B cell (primary cell): ENCODE results near the gene ZBTB16. TPM values are rescaled to one million over a fixed set of nuclear protein-coding genes. Genes with fewer than 3 reads are reported as not detected.
A peak's percentile ranks its signal among the peaks of the same experiment; 100 is the strongest.

ENCODE experiments used
- ATAC-seq: fragments of 200-7000 bp; cut with Tn5 transposase; one replicate; pipeline ENCODE4 v1.10.0; 2021; ENCODE audit warnings: low read depth, mild to moderate bottlenecking, moderate number of reproducible peaks, moderate library complexity
- CTCF ChIA-PET: fragments of 350-600 bp; sonication (Branson Sonifier 250); formaldehyde crosslinking; loops from one replicate; lab custom pipeline; 2021; ENCODE audit warnings: antibody characterized with exemption, inconsistent platforms; lab: Charles Lee
- POLR2A ChIA-PET: fragments of 350-600 bp; sonication (Branson Sonifier 250); formaldehyde crosslinking; loops from one replicate; lab custom pipeline; 2021; ENCODE audit warnings: antibody characterized with exemption; lab: Charles Lee
- DNase-seq: peaks from one replicate; pipeline ENCODE4 v3.0.0; 2013
- H2AFZ ChIP-seq: 2 replicates; pipeline ENCODE4 v1.6.1; 2012; ENCODE audit warnings: mild to moderate bottlenecking, low read depth, low read length; ENCODE audit not compliant: insufficient read depth, poor library complexity, severe bottlenecking
- H3K27ac ChIP-seq, 2 donors: 1 replicate in 1 of 2; 2 replicates in 1 of 2; pipeline ENCODE4 v1.5.1; 2012 to 2013; ENCODE audit warnings: low read length in 2 of 2, mild to moderate bottlenecking in 2 of 2, moderate library complexity in 1 of 2
- H3K27me3 ChIP-seq, 4 experiments: fragments of 200-600 bp in 1 of 4; sonication (generic) in 1 of 4; replicated peaks in 1 of 4; 1 replicate in 2 of 4; 2 replicates in 2 of 4; pipeline versions ENCODE4 v1.6.1 to v1.7.0; 2013 to 2016; ENCODE audit warnings: low read length in 3 of 4, mild to moderate bottlenecking in 2 of 4, mixed read lengths in 1 of 4, moderate library complexity in 1 of 4; ENCODE audit not compliant: insufficient read depth in 4 of 4, control insufficient read depth in 3 of 4; ENCODE audit errors: control extremely low read depth in 1 of 4
- H3K36me3 ChIP-seq, 2 experiments: replicated peaks in 1 of 2; 1 replicate in 1 of 2; 2 replicates in 1 of 2; pipeline versions ENCODE4 v1.6.1 to v1.7.1; 2013; ENCODE audit warnings: low read length in 1 of 2; ENCODE audit not compliant: insufficient read depth in 2 of 2, control insufficient read depth in 1 of 2; ENCODE audit errors: control extremely low read depth in 1 of 2, extremely low read depth in 1 of 2
- H3K4me1 ChIP-seq, 2 donors: fragments of 200-600 bp in 1 of 2; sonication (generic) in 1 of 2; 1 replicate in 1 of 2; 2 replicates in 1 of 2; pipeline versions ENCODE4 v1.5.1 to v1.6.1; 2013 to 2017; ENCODE audit warnings: low read length in 2 of 2; ENCODE audit not compliant: control insufficient read depth in 2 of 2, insufficient read depth in 2 of 2
- H3K4me2 ChIP-seq: replicated peaks from 2 replicates; pipeline ENCODE3; 2012; ENCODE audit warnings: mild to moderate bottlenecking, low read depth, low read length; ENCODE audit not compliant: poor library complexity, severe bottlenecking
- H3K4me3 ChIP-seq, 5 experiments: fragments of 200-600 bp in 1 of 5; sonication (generic) in 1 of 5; 1 replicate in 3 of 5; 2 replicates in 2 of 5; pipeline versions ENCODE4 v1.5.1 to v1.7.0; 2011 to 2016; ENCODE audit warnings: low read length in 4 of 5, mild to moderate bottlenecking in 4 of 5, low read depth in 2 of 5, control low read depth in 1 of 5, moderate library complexity in 1 of 5; ENCODE audit not compliant: insufficient read depth in 1 of 5; ENCODE audit errors: control extremely low read depth in 1 of 5, extremely low read depth in 1 of 5
- H3K79me2 ChIP-seq: fragments of 200-600 bp; sonication (generic); one replicate; pipeline ENCODE4 v1.6.0; 2016; ENCODE audit warnings: low read length; ENCODE audit not compliant: control insufficient read depth, insufficient read depth
- H3K9ac ChIP-seq: fragments of 200-600 bp; sonication (generic); 2 replicates; pipeline ENCODE4 v1.6.1; 2017; ENCODE audit warnings: mild to moderate bottlenecking, low read length, moderate library complexity
- H3K9me3 ChIP-seq, 3 donors: one replicate each; pipeline versions ENCODE4 v1.6.1 to v1.7.1; 2013; ENCODE audit warnings: low read length in 2 of 3; ENCODE audit not compliant: control insufficient read depth in 2 of 3, insufficient read depth in 1 of 3; ENCODE audit errors: control extremely low read depth in 1 of 3
- H4K20me1 ChIP-seq: 2 replicates; pipeline ENCODE4 v1.6.0; 2012; ENCODE audit warnings: mild to moderate bottlenecking, low read length; ENCODE audit not compliant: insufficient read depth, control insufficient read depth, poor library complexity, severe bottlenecking
- H3K27ac Mint-ChIP-seq: one replicate; pipeline ENCODE4 v1.8.0; 2021; ENCODE audit warnings: mixed read lengths
- H3K27me3 Mint-ChIP-seq: one replicate; pipeline ENCODE4 v1.8.0; 2021; ENCODE audit warnings: mixed read lengths
- H3K4me1 Mint-ChIP-seq: one replicate; pipeline ENCODE4 v1.8.0; 2021; ENCODE audit warnings: mixed read lengths
- H3K4me3 Mint-ChIP-seq: one replicate; pipeline ENCODE4 v1.8.0; 2021; ENCODE audit warnings: mixed read lengths
- H3K9me3 Mint-ChIP-seq: one replicate; pipeline ENCODE4 v1.8.0; 2022; ENCODE audit warnings: mixed read lengths; ENCODE audit not compliant: insufficient read depth
- EZH2 ChIP-seq: IDR thresholded peaks from 2 replicates; pipeline ENCODE4 v1.6.1; 2012; ENCODE audit warnings: borderline replicate concordance, low read depth, mild to moderate bottlenecking, moderate library complexity, low read length; ENCODE audit not compliant: insufficient read depth, poor library complexity, severe bottlenecking
- WGBS: methylation state at CpG from one replicate; pipeline ENCODE4 v1.1.5; 2013; ENCODE audit warnings: missing lambda C conversion rate; ENCODE audit not compliant: insufficient coverage; 5-methylcytosine and 5-hydroxymethylcytosine counted together
- intact Hi-C: fragments of 100-400 bp; cut with micrococcal nuclease; formaldehyde crosslinking; loops from one replicate; pipeline ENCODE4 v1.10.0; 2022
- polyA minus RNA-seq: library from RNA; depleted of rRNA, polyadenylated mRNA; stranded (reverse); fragments of >200 nt; gene quantifications from 2 replicates; pipeline ENCODE4 v1.2.3, GENCODE V29; 2012
- polyA plus RNA-seq: library from polyadenylated mRNA; depleted of rRNA; stranded (reverse); fragments of >200 nt; gene quantifications from 2 replicates; pipeline ENCODE4 v1.2.3, GENCODE V29; 2012
- total RNA-seq, 2 donors: library from RNA; stranded (reverse); fragments of 120-200 nt in 1 of 2; gene quantifications; 1 replicate in 1 of 2; 2 replicates in 1 of 2; pipeline versions ENCODE4 v1.2.3 to v1.2.4, GENCODE V29; 2013 to 2022
- TF ChIP-seq, protein P1 (sequence below): fragments of 200-600 bp; IDR thresholded peaks from one replicate; pipeline ENCODE4 v1.8.0; 2022; ENCODE audit warnings: antibody characterized with exemption, mild to moderate bottlenecking

The ZBTB16 gene, protein sequence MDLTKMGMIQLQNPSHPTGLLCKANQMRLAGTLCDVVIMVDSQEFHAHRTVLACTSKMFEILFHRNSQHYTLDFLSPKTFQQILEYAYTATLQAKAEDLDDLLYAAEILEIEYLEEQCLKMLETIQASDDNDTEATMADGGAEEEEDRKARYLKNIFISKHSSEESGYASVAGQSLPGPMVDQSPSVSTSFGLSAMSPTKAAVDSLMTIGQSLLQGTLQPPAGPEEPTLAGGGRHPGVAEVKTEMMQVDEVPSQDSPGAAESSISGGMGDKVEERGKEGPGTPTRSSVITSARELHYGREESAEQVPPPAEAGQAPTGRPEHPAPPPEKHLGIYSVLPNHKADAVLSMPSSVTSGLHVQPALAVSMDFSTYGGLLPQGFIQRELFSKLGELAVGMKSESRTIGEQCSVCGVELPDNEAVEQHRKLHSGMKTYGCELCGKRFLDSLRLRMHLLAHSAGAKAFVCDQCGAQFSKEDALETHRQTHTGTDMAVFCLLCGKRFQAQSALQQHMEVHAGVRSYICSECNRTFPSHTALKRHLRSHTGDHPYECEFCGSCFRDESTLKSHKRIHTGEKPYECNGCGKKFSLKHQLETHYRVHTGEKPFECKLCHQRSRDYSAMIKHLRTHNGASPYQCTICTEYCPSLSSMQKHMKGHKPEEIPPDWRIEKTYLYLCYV
- total RNA-seq, result 17.8 and 20.6 TPM in 2 replicates
- 7.5 TPM for total RNA-seq (2013)
- 5.7 and 16.0 TPM in 2 replicates for polyA plus RNA-seq
- 24.5 and 51.4 TPM in 2 replicates for polyA minus RNA-seq

DNA sequence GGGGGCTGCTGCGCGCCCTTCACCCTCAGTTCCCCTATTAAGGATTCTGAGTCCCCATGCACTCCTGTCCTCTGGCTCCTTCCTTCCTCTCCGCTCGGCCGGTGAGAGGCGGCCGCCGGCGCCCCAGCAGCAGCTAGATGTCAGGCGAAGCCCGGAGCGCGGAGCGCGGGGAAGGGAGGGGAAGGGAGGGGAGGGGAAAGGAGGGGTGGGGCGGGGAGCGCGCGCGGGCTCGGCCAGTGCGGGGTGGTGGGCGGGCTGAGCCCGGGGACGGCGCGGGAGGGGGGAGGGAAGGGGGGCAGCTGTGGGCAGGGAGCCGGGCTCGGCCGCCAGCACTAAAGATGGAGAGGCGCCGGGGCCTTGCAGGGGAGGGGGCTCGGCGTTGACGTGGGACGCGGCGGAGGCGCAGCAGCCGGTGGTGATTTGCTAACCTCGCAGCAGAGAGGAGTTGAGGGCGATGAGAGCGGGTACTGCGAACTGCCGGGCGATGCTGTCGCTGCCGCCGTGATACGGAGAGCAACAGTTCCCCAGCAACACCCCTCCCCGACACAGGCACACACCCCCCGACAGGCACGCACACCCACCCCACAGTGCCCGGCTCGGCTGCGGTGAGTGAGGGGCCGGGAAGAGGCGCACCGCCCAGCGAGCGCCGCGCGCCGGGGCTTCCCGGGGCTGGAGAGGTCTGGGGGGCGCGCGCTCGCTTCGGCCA lies at the start of gene ZBTB16:
ZBTB16 (plus strand) TSS at position 434 of the 706 bp plus-strand sequence. CDS start 3,590 bp downstream, outside the sequence.
- H3K9me3 Mint-ChIP-seq, result no peaks in the 10 kb centered on the region
- peak within 1 kb of the TSS; percentile 62 for H3K27ac Mint-ChIP-seq
- peaks cover 18% of the 10 kb centered on the region for H3K4me1 Mint-ChIP-seq
- intact Hi-C loops, result loop anchor here (5.0 kb wide), 1 partner anchor 133 kb away; no protein-coding TSS in a partner anchor
- CTCF ChIA-PET, result interaction anchor here (1.6 to 4.0 kb wide), 8 partner anchors 21 to 202 kb away, joined by 4 to 49 read pairs (median 6); no protein-coding TSS in a partner anchor
- peak within 1 kb of the TSS; percentile 90 for H3K4me3 Mint-ChIP-seq
- Histone ChIP-seq H2AFZ (peak within 1 kb of the TSS; percentile 76), H3K4me2 (peak within 1 kb of the TSS; percentile 97), H3K4me1 (peaks cover 9 to 20% of the 10 kb centered on the region in 2 donors), H3K36me3 (no peaks in the 10 kb centered on the region), H3K4me3 (peak within 1 kb of the TSS; percentile 54 to 84 (median 67)), H3K9me3 (peaks cover 0 to 4% (median 0%) of the 10 kb centered on the region in 3 donors), H4K20me1 (no peaks in the 10 kb centered on the region), H3K27ac (no peak within 1 kb of the TSS), H3K79me2 (no peaks in the 10 kb centered on the region), H3K27me3 (peaks cover 0 to 40% (median 18%) of the 10 kb centered on the region in 4 experiments), H3K9ac (peak within 1 kb of the TSS; percentile 75)
- TF ChIP-seq, protein P1, sequence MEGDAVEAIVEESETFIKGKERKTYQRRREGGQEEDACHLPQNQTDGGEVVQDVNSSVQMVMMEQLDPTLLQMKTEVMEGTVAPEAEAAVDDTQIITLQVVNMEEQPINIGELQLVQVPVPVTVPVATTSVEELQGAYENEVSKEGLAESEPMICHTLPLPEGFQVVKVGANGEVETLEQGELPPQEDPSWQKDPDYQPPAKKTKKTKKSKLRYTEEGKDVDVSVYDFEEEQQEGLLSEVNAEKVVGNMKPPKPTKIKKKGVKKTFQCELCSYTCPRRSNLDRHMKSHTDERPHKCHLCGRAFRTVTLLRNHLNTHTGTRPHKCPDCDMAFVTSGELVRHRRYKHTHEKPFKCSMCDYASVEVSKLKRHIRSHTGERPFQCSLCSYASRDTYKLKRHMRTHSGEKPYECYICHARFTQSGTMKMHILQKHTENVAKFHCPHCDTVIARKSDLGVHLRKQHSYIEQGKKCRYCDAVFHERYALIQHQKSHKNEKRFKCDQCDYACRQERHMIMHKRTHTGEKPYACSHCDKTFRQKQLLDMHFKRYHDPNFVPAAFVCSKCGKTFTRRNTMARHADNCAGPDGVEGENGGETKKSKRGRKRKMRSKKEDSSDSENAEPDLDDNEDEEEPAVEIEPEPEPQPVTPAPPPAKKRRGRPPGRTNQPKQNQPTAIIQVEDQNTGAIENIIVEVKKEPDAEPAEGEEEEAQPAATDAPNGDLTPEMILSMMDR, result no peak
- TF ChIP-seq EZH2, result no peak
- H3K27me3 Mint-ChIP-seq, result peaks cover 53% of the 10 kb centered on the region
- DNase-seq (peak; percentile 72), ATAC-seq (peak; percentile 59)
- POLR2A ChIA-PET, result interaction anchor here (0.7 kb wide), 1 partner anchor 23 kb away, joined by 6 read pairs; no protein-coding TSS in a partner anchor
- WGBS, result 2% methylated on average over 49 of the region's 71 CpGs
